Fibroblast of peridontal ligament (primary cell): ENCODE results near the gene DCAF6.
"Not testable (repeated sequence)": the region's sequence is repeated elsewhere in the genome, so short reads cannot be mapped to it uniquely, and the experiment has no call there.

ENCODE experiments used
- DNase-seq: peaks from one replicate; pipeline ENCODE4 v3.0.0-alpha.2; 2010; ENCODE audit errors: extremely low read depth

DCAF6 gene

DNA sequence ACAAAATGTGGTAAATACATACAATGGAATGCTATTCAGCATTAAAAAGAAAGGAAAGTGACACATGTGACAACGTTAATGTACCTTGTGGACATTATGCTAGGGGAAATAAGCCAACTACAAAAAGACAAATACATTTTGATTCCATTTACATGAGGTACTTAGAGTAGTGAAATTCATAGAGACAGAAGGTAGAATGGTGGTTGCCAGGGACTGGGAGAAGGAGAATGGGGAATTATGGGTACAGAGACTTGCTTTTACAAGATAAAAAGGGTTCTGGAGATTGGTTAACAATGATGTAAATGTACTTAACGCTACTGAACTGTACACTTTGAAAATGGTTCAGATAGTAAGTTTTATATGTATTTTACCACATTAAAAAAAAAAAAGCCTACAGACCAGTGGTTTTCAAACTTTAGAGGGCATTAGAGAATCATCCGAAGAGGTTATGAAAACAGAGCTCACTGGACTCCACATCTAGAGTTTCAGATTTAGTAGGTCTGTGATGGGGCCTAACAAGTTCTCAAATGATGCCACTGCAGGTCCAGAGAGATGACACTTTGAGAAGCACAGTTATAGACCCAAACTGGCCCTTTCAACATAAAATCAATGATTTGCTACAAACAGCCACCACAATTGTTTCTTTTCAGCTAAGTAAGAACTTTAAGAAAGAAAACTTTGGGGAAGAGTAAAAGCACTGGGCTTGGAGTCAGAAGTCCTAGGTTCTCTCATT lies 13.0 kb upstream of the DCAF6 start:
- no peak for DNase-seq

DNA sequence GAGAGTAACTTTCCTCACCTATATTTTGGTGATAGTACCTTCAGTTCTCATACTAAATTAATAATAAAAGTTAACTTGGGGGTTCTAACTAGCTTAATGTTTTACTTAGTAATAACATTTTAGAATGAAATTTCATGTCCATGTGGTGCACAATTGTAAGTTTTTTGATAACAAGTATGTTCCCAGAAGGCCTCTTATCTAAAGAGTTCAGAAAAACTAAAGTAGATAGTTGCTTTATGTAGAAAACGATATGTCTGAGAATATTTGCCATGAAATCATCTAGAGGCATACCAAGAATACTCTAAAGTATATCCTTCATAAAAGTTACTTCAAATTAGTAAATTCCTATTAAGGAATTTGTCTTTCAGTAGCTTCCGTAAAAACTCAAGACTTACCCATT lies 12.4 kb upstream of the DCAF6 start:
- DNase-seq: no peak

DNA sequence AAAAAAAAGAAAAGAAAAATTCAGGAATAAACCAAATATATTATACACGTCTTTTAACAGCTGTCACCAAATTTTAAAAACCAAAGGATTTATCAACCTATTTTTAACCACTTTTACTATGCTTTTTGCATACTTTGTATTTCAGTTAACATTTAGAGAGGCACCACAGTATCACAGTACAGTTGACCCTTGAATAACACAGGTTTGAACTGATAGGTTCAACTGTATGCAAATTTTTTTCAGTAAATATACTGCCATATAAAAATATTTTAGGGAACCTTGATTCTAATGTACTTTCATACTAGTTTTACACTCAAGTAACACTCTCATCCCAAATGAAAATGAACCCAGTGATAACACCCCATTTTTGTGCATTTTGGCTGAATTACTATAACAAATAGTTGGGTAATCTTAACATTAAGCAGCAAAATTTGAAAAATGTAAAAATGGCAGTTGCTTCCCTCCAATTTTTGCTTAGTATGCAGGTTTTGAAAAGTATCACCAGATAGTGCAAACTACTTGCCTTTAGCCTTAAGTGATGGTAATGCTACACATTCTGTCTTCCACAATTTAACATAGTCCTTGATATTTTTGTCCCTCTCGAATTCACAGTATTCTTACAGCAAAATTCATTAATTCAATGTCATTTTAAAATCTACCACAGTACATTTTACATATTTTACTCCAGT lies 11.8 kb upstream of the DCAF6 start:
- no peak for DNase-seq

DNA sequence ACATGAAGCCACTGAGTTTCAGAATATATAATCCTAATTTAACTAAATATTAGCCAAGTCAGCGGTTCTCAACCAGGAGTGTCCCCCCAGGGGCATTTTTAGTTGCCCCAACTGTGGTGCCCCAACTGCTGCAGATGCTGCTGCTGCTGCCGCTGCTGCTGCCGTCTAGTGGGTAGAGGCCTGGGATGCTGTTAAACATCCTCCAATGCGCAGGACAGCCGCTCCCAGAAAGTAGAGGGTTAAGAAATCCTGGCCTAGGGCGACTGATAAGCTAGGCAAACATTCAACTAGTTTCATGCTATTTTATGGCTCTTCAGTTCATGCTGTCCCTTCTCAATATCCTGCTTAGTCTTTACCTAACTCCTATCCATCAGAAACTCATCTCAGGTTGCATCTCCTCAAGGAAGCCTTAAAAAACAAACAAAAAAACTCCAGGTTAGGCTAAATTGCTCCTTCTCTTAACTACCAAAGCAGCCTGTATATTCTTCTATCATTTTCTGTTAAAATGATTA lies 9.9 kb upstream of the DCAF6 start:
- no peak for DNase-seq

DNA sequence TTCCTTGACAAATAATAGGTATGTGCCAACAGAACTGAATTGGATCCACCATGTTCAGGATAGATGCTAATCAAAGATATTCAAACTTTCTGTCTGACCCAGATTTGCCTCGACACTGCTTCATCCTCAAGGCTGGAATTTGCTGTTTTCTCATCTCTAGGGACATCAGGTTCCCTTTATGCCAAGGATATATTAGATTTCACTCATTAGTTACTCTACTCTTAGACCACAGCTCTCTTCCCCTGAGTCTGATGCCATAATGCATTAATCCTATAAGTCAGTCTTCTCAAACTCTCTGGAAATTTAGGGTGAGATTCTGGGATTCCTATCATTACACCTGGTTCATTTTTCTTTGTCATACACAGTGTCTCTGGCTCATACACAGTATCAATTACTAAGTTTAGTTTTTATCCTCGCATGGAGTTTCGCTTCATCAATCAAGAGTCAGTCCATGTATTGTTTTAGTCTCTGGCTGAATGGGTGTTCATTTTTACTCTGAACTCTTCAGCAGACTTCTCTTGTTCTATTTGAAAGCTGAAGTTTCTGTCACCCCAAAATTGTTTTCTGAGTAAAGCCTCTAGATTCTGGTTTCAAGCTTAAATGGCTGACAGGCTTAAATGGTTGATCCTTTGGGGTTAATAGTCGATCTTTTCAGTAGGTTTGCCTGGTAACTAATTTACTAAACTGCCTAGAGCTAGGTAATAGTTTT lies 9.3 kb upstream of the DCAF6 start:
- peak; percentile 14 for DNase-seq

DNA sequence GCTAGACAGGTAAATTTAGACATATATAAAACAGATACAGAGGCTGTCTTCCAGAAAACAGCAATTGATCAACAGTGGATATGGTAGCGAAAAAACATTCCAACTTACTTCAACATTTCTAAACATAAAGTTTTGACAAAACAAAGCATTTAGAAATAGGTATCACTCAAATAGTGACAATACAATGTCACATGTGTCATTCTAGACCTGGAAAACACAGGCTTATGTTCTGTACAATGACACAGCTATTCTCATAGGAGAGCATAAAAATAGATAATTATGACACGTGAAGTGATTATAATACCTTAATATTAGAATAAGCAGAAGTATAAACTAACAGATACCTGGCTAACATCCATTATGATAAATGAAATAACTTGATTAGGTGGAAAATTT lies 8.0 kb upstream of the DCAF6 start:
- no peak for DNase-seq

DNA sequence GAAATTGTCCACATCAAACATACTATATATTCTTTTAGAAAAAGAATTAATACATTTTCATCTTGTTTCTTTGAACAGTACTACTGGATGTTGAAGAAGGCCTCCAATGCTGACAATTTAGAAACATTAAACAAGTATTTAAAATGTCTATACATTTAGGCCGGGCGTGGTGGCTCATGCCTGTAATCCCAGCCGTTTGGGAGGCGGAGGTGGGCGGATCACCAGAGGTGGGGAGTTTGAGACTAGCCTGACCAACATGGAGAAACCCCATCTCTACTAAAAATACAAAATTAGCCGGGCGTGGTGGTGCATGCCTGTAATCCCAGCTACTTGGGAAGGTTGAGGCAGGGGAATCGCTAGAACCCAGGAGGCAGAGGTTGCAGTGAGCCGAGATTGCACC lies 7.6 kb upstream of the DCAF6 start:
- DNase-seq: not testable (repeated sequence)

DNA sequence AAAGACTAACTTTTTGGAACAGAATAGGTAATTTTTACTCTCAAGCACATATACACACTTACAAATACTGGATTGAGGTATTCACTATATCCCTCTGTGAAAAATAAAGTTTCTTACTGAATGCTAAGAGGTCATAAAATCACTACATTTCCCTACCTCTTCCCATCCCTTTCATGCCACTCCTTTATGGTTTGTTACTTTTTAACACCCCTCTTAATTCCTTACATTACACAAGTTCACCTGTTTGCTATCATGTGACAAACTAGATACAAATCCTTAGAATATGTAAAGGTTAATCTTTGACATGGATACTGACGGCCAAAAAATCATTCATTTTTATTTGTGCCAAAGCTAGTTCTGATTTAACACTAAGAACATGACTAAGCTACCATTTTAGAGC lies 6.8 kb upstream of the DCAF6 start:
- DNase-seq: no peak

DNA sequence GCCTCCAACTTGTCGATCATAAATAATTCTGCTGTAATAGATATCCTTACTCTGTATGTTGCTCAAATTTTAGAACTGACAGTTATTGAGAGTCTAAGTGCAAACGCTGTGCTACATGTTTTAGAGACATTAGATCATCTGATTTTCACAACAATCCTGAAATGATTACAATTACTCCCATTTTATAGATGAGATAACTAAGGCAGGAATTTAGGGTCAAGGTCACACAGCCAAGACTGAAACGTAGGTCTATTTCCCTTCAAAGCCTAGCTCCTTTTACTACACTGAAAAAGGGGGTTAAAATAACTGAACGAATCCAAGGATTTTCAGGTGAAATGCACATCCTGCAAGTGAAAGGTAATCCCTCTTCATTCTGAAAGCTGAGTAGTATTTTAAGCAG lies 2.7 kb upstream of the DCAF6 start:
- no peak for DNase-seq

DNA sequence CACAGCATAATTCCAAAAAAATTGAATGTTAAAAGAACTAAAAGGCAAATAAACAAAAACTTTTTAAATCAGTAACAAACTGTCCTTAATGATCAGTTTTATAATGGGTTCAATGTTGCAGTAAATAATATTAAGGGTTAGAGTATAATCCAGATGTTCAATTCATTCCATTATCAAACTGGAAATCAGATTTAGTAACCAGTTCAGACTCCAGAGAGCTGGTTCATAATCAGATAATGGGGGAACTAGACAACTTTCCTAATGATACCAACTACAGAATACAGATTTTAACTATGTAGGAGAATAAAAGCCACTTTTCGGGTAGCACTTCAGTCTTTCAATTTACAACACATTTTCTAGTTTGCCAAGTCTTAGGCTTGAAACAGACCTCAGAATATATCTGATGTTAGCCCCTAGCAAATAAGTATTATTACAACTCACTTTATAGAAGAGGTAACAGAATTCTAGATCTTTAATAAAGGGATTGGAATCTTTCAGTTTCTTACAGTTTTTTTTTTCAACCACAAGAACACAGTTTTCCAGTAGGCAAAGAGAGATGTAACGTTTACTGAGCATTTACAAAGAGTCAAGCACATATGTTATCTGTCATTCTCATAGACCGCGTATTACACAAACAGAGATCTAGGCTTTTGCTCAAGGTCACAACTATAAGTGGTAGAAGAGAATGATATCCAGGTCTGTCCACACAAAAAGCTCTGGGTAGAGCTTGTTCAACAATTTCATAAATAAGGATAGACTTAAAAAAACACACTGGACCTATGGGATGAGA lies 1.9 kb upstream of the DCAF6 start:
- DNase-seq: peak; percentile 41

DNA sequence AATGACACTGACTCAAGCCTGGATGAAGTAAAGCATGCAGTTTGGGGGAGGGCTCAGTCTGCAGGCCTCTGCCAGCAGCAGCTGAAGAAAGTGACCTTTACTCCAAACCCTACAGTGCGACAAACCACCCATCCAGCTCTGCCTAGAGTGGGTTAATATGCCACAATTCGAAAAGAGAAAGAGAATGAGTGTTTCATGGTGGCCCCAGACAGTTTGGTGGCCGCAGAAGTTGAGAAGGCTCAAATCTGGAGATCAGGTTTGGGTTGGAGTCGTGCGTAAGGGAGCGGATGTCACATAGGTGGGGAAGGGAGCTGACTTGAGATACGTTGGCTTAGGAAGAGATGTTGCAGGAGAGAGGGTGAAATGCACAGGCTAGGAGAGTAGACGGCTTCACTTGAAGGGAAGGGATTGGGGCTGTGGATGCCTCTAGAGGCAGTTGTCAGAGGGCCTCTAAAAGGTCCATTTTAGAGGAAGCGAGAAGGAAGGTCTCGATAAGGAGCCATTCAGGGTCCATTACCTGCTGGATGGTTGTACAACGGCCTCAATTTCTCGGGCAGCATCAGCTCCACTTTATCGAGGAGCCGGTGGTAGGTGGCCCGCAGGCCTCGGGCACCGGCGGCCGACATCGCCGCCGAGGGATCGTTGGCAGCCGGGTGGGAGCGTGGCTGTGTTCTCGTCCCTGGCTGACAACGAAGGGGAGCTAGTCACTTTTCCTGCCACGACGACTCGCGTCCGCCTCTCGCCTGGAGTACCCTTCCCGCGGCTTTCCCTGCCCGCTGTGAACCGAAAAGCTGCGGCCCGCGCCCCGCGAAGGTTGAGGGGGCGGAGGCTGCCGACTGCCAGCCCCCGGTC lies 1.0 kb upstream of the DCAF6 start:
- peak; percentile 45 for DNase-seq

DNA sequence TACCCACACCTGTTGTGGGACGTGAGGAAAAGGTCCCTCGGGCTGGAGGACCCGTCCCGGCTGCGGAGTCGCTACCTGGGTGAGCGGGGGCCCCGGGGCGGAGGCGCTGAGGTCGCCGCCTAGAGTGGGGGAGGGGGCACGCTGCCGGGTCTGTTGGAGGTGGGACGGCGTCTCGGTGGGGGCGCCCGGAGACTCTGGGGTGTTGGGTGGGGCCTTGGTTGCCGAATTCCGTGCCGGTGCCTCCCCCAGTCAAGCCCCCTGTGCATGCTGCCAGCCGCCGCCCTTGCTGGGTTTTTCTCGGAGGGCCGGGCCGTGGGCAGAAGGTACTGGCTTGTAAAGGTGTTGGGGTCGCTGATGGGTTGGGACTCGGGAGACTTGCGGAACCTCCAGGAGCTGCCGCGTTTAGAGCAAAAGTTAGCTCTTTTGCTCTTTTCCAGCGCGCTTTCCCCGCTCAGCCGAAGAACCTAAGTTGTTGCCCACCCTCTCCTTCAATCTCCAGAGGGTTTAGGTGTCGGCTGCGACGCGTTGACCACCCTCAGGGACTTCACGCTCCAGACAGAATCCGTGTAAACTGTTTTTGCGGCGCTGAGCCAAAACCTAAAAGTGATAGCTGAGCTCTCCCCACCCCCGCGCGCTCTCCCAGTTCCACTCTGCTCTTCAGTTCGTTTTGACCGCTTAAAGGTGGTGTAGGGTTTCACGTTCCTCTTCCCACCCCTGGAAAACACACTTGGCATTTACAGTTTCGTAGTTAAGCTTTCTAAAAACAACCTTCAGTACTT lies 636 bp downstream of the DCAF6 start, which contains the start of gene MPC2:
MPC2 (minus strand) TSS at position 143 of the 779 bp plus-strand sequence. CDS start 1,231 bp downstream, outside the sequence.
- DNase-seq: peak; percentile 68

DNA sequence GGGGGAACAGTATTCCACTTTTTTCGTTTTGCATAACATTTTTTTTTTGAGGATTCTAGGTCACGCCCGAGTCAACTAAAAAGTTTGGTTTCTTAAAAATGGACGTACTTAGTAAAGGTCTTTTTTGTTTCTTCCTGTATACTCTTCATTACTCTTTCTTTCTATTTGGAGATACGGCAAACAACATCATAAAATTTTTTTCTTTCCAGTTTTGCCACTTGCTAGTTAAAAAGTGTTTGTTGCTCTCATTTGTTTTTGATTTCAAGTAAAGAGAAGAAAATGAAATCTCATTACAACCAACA lies 1.2 kb downstream of the DCAF6 start:
- DNase-seq: no peak

DNA sequence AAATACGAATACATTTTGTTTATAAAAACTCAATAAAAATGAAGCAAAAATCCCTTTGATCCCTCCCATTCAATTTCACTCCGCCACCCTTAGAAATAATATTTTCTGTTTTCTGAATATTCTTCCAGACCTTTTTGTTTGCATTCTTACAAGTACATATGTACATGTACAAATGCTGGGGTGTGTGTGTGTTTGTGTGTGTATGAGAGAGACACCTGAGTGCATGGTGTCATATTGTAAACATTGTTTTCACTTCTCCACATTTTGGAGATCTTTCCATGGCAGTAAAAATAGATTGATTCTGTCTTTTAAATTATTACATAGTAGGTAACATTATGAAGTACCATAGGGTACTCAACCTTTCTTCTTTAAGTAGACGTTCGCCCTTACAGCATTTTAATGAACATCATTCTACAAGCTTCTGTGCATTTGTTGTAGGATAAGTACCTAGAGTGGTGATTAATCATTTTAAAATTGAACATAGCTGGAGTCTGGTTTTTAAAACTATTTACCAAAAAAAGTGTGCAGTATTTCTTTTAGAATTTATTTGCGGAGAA lies 1.7 kb downstream of the DCAF6 start:
- DNase-seq: no peak

DNA sequence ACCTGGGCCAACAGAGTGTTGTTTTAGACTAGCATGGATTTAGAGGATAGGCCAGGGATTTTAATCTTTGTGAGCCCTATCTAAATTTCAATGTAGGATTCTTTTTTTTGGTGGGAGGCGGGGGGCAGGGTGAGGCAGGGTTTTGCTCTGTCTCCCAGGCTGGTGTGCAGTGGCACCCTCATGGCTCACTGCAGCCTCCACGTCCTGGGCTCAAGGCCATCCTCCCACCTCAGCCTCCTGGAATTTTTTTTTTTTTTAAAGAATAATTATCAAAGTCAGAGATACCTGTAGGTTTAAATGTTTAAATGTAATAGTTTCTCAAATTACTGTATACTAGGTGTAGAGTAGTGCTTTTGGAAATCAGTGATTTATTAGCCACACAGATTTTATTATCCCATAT lies 3.8 kb downstream of the DCAF6 start:
- DNase-seq: no peak

DNA sequence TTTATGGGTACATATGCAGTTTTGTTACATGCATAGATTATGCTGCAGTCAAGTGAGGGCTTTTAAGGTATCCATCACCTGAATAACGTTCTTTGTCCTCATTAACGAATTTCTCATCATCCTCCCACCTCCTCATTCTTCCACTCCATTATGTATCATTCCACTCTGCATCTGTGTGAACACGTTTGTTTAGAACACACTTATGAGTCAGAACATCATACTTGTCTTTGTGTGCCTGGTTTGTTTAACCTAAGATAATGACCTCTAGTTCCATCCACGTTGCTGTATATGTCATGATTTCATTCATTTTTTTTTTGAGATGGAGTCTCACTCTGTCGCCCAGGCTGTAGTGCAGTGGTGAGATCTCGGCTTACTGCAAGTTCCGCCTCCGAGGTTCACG lies 7.1 kb downstream of the DCAF6 start:
- no peak for DNase-seq

DNA sequence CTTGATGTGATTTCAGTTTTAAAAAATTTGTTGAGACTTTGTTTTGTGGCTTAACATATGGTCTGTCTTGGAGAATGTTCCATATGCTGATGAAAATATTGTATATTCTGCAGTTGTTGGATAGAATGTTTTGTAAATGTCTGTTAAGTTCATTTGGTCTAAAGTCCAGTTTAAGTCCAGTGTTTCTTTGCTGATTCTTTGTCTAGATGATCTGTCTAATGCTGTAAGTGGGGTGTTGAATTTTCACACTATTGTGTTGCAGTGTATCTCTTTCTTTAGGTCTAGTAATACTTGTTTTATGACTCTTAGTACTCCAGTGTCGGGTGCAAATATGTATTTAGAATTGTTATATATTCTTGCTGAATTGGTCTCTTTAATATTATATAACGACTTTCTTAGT lies 11.2 kb downstream of the DCAF6 start:
- no peak for DNase-seq

DNA sequence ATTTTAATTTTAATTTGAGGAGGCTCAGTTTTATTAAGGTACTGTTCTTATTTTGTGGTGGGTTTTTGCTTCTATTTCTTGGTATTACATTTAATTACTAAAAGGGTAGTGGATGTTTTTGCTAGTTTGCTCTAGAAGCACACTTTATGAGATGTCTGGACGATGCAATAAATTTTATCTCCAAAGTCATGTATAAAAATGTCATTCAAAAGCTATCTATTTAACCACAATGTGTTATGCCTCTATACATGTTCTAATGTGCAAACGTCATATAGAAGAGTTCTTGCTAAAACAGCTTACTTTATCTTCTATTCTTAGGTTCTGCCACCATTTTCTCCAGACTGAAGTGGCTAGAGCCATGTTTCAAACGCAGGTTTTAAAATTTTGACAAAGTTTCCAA lies 13.3 kb downstream of the DCAF6 start:
- DNase-seq: no peak

DNA sequence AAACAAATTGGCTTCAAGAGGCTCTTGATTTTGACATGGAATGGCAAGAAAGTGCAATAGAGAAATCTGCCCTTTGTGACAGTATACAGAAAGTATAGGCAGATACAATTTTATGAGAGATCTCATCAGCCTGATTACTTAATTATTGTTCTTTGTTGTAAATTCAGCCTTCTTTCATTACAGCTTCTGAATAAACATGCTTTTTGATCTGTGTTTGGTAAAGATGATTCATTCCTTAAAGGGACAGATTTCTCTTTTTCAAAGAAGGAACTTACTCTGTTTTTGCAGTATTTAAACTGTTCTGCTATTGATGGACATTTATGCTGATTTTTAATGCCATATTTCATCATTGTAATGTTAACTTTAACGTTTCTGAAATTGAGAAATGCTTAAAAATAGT lies 14.1 kb downstream of the DCAF6 start:
- DNase-seq: no peak

DNA sequence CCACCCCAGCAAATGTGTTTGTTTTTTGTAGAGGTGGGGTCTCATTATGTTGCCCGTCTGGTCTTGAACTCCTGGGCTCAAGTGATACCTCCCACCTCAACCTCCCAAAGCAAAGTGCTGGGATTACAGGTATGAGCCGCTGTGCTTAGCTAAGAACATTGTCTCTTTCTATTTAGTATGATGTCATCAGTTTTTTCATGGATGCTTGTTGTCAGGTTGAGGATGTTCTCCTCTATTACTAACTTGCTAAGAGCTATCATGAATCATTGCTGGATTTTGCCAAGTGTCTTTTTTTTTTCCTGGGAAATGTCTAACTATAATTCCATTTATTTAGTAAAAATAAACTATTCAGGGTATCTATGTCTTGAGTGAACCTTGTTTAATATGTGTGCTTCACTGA lies 19.4 kb downstream of the DCAF6 start:
- no peak for DNase-seq
